CD4-positive, alpha-beta T cell (primary cell): ENCODE data around the gene CDK3. TPM values are rescaled to one million over a fixed set of nuclear protein-coding genes. Genes with fewer than 3 reads are reported as not detected.

Experiments
- ATAC-seq: fragments of 200-7000 bp; cut with Tn5 transposase; one replicate; pipeline ENCODE4 v1.10.0; 2022; ENCODE audit warnings: mild to moderate bottlenecking; ENCODE audit not compliant: poor library complexity
- CTCF ChIA-PET: fragments of 350-600 bp; sonication (Branson Sonifier 250); formaldehyde crosslinking; loops from one replicate; lab custom pipeline; 2021; ENCODE audit warnings: antibody characterized with exemption, inconsistent platforms; lab: Charles Lee
- POLR2A ChIA-PET: fragments of 350-600 bp; sonication (Branson Sonifier 250); formaldehyde crosslinking; loops from one replicate; lab custom pipeline; 2021; ENCODE audit warnings: antibody characterized with exemption, inconsistent platforms; lab: Charles Lee
- DNase-seq, 14 experiments: peaks; one replicate each; pipeline ENCODE4 v3.0.0-alpha.2; 2013 to 2020; ENCODE audit warnings: mixed read lengths in 2 of 14
- H3K27ac ChIP-seq, 2 donors: one replicate each; pipeline versions ENCODE4 v1.5.1 to v1.7.0; 2013; ENCODE audit warnings: low read length in 2 of 2, low read depth in 1 of 2, mild to moderate bottlenecking in 1 of 2
- H3K27me3 ChIP-seq, 2 experiments: 1 replicate in 1 of 2; 2 replicates in 1 of 2; pipeline versions ENCODE4 v1.6.1 to v1.7.0; 2013; ENCODE audit warnings: low read length in 2 of 2, control low read depth in 1 of 2, mild to moderate bottlenecking in 1 of 2, moderate library complexity in 1 of 2; ENCODE audit not compliant: insufficient read depth in 2 of 2, control insufficient read depth in 1 of 2
- H3K36me3 ChIP-seq: one replicate; pipeline ENCODE4 v1.6.1; 2013; ENCODE audit warnings: low read length, control low read depth; ENCODE audit not compliant: insufficient read depth
- H3K4me1 ChIP-seq: one replicate; pipeline ENCODE4 v1.6.1; 2013; ENCODE audit warnings: low read length, control low read depth; ENCODE audit not compliant: insufficient read depth
- H3K4me3 ChIP-seq: one replicate; pipeline ENCODE4 v1.5.1; 2013; ENCODE audit warnings: mild to moderate bottlenecking, low read length, moderate library complexity
- H3K9me3 ChIP-seq, 2 experiments: 1 replicate in 1 of 2; 2 replicates in 1 of 2; pipeline versions ENCODE4 v1.6.1 to v1.7.0; 2013; ENCODE audit warnings: low read length in 2 of 2, mild to moderate bottlenecking in 2 of 2, control low read depth in 1 of 2, moderate library complexity in 1 of 2; ENCODE audit not compliant: control insufficient read depth in 1 of 2, insufficient read depth in 1 of 2
- H3K27ac Mint-ChIP-seq: one replicate; pipeline ENCODE4 v1.8.0; 2020; ENCODE audit warnings: mixed read lengths
- H3K27me3 Mint-ChIP-seq: one replicate; pipeline ENCODE4 v1.8.0; 2021; ENCODE audit warnings: mixed read lengths
- H3K36me3 Mint-ChIP-seq: one replicate; pipeline ENCODE4 v1.8.0; 2021; ENCODE audit warnings: low read depth, mixed read lengths
- H3K4me1 Mint-ChIP-seq: one replicate; pipeline ENCODE4 v1.8.0; 2021; ENCODE audit warnings: low read depth, mixed read lengths
- H3K4me3 Mint-ChIP-seq: one replicate; pipeline ENCODE4 v1.8.0; 2020; ENCODE audit warnings: mild to moderate bottlenecking, mixed read lengths
- H3K9me3 Mint-ChIP-seq: one replicate; pipeline ENCODE4 v1.8.0; 2020; ENCODE audit warnings: mixed read lengths
- CTCF ChIP-seq: fragments of 200-600 bp; IDR thresholded peaks from one replicate; pipeline ENCODE4 v1.8.0; 2022; ENCODE audit warnings: antibody characterized with exemption, mild to moderate bottlenecking
- intact Hi-C, 2 experiments: fragments of 100-400 bp; cut with DNase I in 1 of 2; cut with micrococcal nuclease in 1 of 2; formaldehyde crosslinking; loops; one replicate each; pipeline versions ENCODE4 v1.15.1 to v1.9.0; 2023 to 2025; cut with DNase I, micrococcal nuclease
- total RNA-seq, 174 experiments: library from RNA in 2 of 174; stranded (reverse) in 2 of 174; gene quantifications; one replicate each; pipeline ENCODE4 v1.2.3 and lab custom pipeline; 2021 to 2026

Gene CDK3
- total RNA-seq, 2 experiments from 2014 or later, result 3.9 to 4.9 TPM

GRCh38 chr17:75980188-75981018, 20.3 kb upstream of the CDK3 start:
- Histone ChIP-seq H3K36me3 (no peaks in the 10 kb centered on the region), H3K4me1 (peaks cover 19% of the 10 kb centered on the region), H3K27ac (peak overlapping the region; percentile 91 to 94), H3K27me3 (no peaks in the 10 kb centered on the region), H3K9me3 (no peaks in the 10 kb centered on the region), H3K4me3 (peak overlapping the region; percentile 99)
- H3K36me3 Mint-ChIP-seq, result peaks cover 18% of the 10 kb centered on the region
- ATAC-seq (no peak), DNase-seq (no peak)
- H3K4me3 Mint-ChIP-seq, result peak overlapping the region; percentile 95
- no peaks in the 10 kb centered on the region for H3K9me3 Mint-ChIP-seq
- intact Hi-C loops, result loop anchor here in 1 of 2 experiments (10.0 kb wide), 1 partner anchor 404 kb away; the partner anchor contains the start of gene SPHK1
- H3K4me1 Mint-ChIP-seq, result peaks cover 51% of the 10 kb centered on the region
- no peak for TF ChIP-seq CTCF
- no peaks in the 10 kb centered on the region for H3K27me3 Mint-ChIP-seq
- ChIA-PET POLR2A (interaction anchor here (0.6 to 1.4 kb wide), 8 partner anchors 34 to 403 kb away, joined by 3 to 7 read pairs (median 4); partner anchors contain the start of genes GALK1, TRIM65, UNK and WBP2), CTCF (interaction anchor here (0.6 to 1.6 kb wide), 4 partner anchors 25 to 313 kb away, joined by 3 to 6 read pairs (median 3); partner anchors contain the start of genes RECQL5 and SAP30BP)
- H3K27ac Mint-ChIP-seq, result peak overlapping the region; percentile 100

GRCh38 chr17:75981019-75981615, 19.5 kb upstream of the CDK3 start:
- Histone ChIP-seq H3K4me3 (no peak overlapping the region), H3K36me3 (no peaks in the 10 kb centered on the region), H3K27me3 (no peaks in the 10 kb centered on the region), H3K27ac (no peak overlapping the region), H3K4me1 (peaks cover 19% of the 10 kb centered on the region), H3K9me3 (no peaks in the 10 kb centered on the region)
- no peak for ATAC-seq
- TF ChIP-seq CTCF, result no peak
- Mint-ChIP-seq H3K9me3 (no peaks in the 10 kb centered on the region), H3K36me3 (peaks cover 16% of the 10 kb centered on the region), H3K4me1 (peaks cover 44% of the 10 kb centered on the region), H3K27ac (peak overlapping the region; percentile 100), H3K4me3 (peak overlapping the region; percentile 95), H3K27me3 (no peaks in the 10 kb centered on the region)
- ChIA-PET POLR2A (interaction anchor here (1.0 to 1.4 kb wide), 3 partner anchors 48 to 285 kb away, joined by 3 to 6 read pairs (median 3); partner anchors contain the start of gene WBP2), CTCF (interaction anchor here (1.6 kb wide), 1 partner anchor 33 kb away, joined by 6 read pairs; no protein-coding TSS in a partner anchor)
- intact Hi-C loops, result loop anchor here in 1 of 2 experiments (10.0 kb wide), 1 partner anchor 404 kb away; the partner anchor contains the start of gene SPHK1
- no peak for DNase-seq

GRCh38 chr17:75983501-75984181, 17.0 kb upstream of the CDK3 start:
- Histone ChIP-seq H3K9me3 (no peaks in the 10 kb centered on the region), H3K27ac (no peak overlapping the region), H3K4me1 (peaks cover 11% of the 10 kb centered on the region), H3K4me3 (no peak overlapping the region), H3K27me3 (no peaks in the 10 kb centered on the region), H3K36me3 (peaks cover 3% of the 10 kb centered on the region)
- intact Hi-C loops, result loop anchor here in 1 of 2 experiments (10.0 kb wide), 1 partner anchor 401 kb away; the partner anchor contains the start of gene SPHK1
- TF ChIP-seq CTCF, result no peak
- no peaks in the 10 kb centered on the region for H3K9me3 Mint-ChIP-seq
- ATAC-seq (no peak), DNase-seq (peak in 1 of 14 experiments; percentile 8)
- H3K4me3 Mint-ChIP-seq, result no peak overlapping the region
- H3K36me3 Mint-ChIP-seq, result peaks cover 16% of the 10 kb centered on the region
- CTCF ChIA-PET, result no interaction called here
- H3K4me1 Mint-ChIP-seq, result peaks cover 24% of the 10 kb centered on the region
- POLR2A ChIA-PET, result no interaction called here
- no peak overlapping the region for H3K27ac Mint-ChIP-seq
- no peaks in the 10 kb centered on the region for H3K27me3 Mint-ChIP-seq
